Mesenchymal stem cell (in vitro differentiated cells and primary cell): ENCODE data around the gene MCEE.

Source experiments
- DNase-seq: peaks from one replicate; pipeline ENCODE4 v3.0.0-alpha.2; 2013
- H2AFZ ChIP-seq: one replicate; pipeline ENCODE4 v1.6.1; 2013; ENCODE audit warnings: low read depth, mild to moderate bottlenecking, control low read depth, inconsistent platforms, low read length, moderate library complexity
- H2AK5ac ChIP-seq: 2 replicates; pipeline ENCODE4 v1.6.1; 2013; ENCODE audit warnings: low read length, moderate library complexity, mild to moderate bottlenecking, inconsistent platforms; ENCODE audit not compliant: severe bottlenecking
- H2BK120ac ChIP-seq: one replicate; pipeline ENCODE4 v1.6.1; 2013; ENCODE audit warnings: low read depth, mild to moderate bottlenecking, inconsistent platforms, low read length, moderate library complexity
- H2BK12ac ChIP-seq, 2 experiments: one replicate each; pipeline ENCODE4 v1.6.1; 2013; ENCODE audit warnings: inconsistent platforms in 2 of 2, low read length in 2 of 2, mild to moderate bottlenecking in 2 of 2, moderate library complexity in 2 of 2, control low read depth in 1 of 2
- H2BK15ac ChIP-seq: one replicate; pipeline ENCODE4 v1.6.1; 2013; ENCODE audit warnings: mild to moderate bottlenecking, low read depth, inconsistent platforms; ENCODE audit not compliant: poor library complexity, severe bottlenecking
- H2BK5ac ChIP-seq: 2 replicates; pipeline ENCODE4 v1.6.1; 2013; ENCODE audit warnings: low read depth, mild to moderate bottlenecking, low read length, control low read depth, inconsistent platforms; ENCODE audit not compliant: poor library complexity, severe bottlenecking
- H3K14ac ChIP-seq, 2 experiments: one replicate each; pipeline ENCODE4 v1.6.1; 2013; ENCODE audit warnings: inconsistent platforms in 2 of 2, low read length in 2 of 2, control low read depth in 1 of 2, mild to moderate bottlenecking in 1 of 2, moderate library complexity in 1 of 2
- H3K18ac ChIP-seq, 2 experiments: one replicate each; pipeline ENCODE4 v1.6.1; 2013; ENCODE audit warnings: inconsistent platforms in 2 of 2, low read length in 2 of 2, control low read depth in 1 of 2, low read depth in 1 of 2, mild to moderate bottlenecking in 1 of 2
- H3K23ac ChIP-seq, 2 experiments: one replicate each; pipeline ENCODE4 v1.6.1; 2013; ENCODE audit warnings: inconsistent platforms in 2 of 2, low read length in 2 of 2, mild to moderate bottlenecking in 2 of 2, moderate library complexity in 2 of 2, control low read depth in 1 of 2
- H3K27ac ChIP-seq: 2 replicates; pipeline ENCODE4 v1.5.1; 2013; ENCODE audit warnings: mild to moderate bottlenecking, moderate library complexity, low read length, control low read depth, inconsistent platforms; ENCODE audit not compliant: poor library complexity, severe bottlenecking
- H3K27me3 ChIP-seq, 2 experiments: 2 replicates each; pipeline versions ENCODE4 v1.6.1 to v1.7.0; 2013; ENCODE audit warnings: low read length in 2 of 2, mild to moderate bottlenecking in 2 of 2, moderate library complexity in 2 of 2, control low read depth in 1 of 2, inconsistent platforms in 1 of 2; ENCODE audit not compliant: control insufficient read depth in 1 of 2, insufficient read depth in 1 of 2
- H3K36me3 ChIP-seq, 2 experiments: 2 replicates each; pipeline versions ENCODE4 v1.6.1 to v1.7.0; 2013; ENCODE audit warnings: low read length in 2 of 2, control low read depth in 1 of 2, inconsistent platforms in 1 of 2, low read depth in 1 of 2, mild to moderate bottlenecking in 1 of 2; ENCODE audit not compliant: insufficient read depth in 2 of 2, control insufficient read depth in 1 of 2
- H3K4ac ChIP-seq, 2 experiments: one replicate each; pipeline ENCODE4 v1.6.1; 2013; ENCODE audit warnings: inconsistent platforms in 2 of 2, low read length in 2 of 2, mild to moderate bottlenecking in 2 of 2, moderate library complexity in 2 of 2, control low read depth in 1 of 2, low read depth in 1 of 2
- H3K4me1 ChIP-seq: 2 replicates; pipeline ENCODE4 v1.6.1; 2013; ENCODE audit warnings: low read depth, low read length, control low read depth; ENCODE audit not compliant: control insufficient read depth, insufficient read depth
- H3K4me2 ChIP-seq: 2 replicates; pipeline ENCODE4 v1.6.1; 2013; ENCODE audit warnings: low read length, mild to moderate bottlenecking, inconsistent platforms; ENCODE audit not compliant: poor library complexity, severe bottlenecking
- H3K4me3 ChIP-seq, 2 experiments: 2 replicates each; pipeline versions ENCODE4 v1.5.1 to v1.7.0; 2013; ENCODE audit warnings: low read length in 2 of 2, mild to moderate bottlenecking in 2 of 2, control low read depth in 1 of 2, low read depth in 1 of 2; ENCODE audit not compliant: insufficient read depth in 1 of 2
- H3K79me1 ChIP-seq: replicated peaks from 2 replicates; pipeline ENCODE4 v1.6.1; 2013; ENCODE audit warnings: mild to moderate bottlenecking, control low read depth, low read length, inconsistent platforms; ENCODE audit not compliant: poor library complexity, severe bottlenecking
- H3K9ac ChIP-seq: 2 replicates; pipeline ENCODE4 v1.7.0; 2013; ENCODE audit warnings: mild to moderate bottlenecking, low read length, moderate library complexity
- H3K9me3 ChIP-seq: 2 replicates; pipeline ENCODE4 v1.7.0; 2013; ENCODE audit warnings: mild to moderate bottlenecking, low read length; ENCODE audit not compliant: control insufficient read depth
- H4K8ac ChIP-seq: one replicate; pipeline ENCODE4 v1.6.1; 2013; ENCODE audit warnings: inconsistent platforms, mild to moderate bottlenecking, low read length, moderate library complexity
- H4K91ac ChIP-seq: one replicate; pipeline ENCODE4 v1.6.1; 2013; ENCODE audit warnings: mild to moderate bottlenecking, low read length, inconsistent platforms
- WGBS: methylation state at CpG from one replicate; pipeline ENCODE4 v1.1.7; 2013; ENCODE audit warnings: mixed read lengths; 5-methylcytosine and 5-hydroxymethylcytosine counted together

The MCEE gene

DNA sequence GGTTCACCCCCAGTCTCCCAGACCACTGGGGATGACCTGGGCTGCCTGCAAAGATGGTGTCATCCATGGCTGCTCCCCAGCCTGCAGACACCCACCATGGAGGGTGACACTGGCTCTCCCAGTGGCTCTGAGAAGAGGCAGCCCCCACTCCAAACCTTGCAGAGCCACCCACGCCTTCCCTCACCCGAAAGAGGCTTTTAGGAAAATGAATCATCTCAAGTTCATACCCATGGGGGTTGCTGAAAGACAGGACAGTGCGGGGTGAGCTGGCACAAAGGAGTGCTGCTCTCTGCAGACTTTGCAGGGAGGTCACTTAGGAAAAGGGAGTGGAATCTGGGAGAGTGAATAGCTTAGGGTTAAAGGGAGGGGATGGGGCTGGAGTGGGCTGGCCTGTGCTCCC, 36.8 kb upstream of the MCEE start:
- H2BK5ac ChIP-seq = no peak overlapping the region
- H3K27me3 ChIP-seq = peaks cover 6 to 17% of the 10 kb centered on the region in 2 experiments
- H2AK5ac ChIP-seq = no peak overlapping the region
- no peak for DNase-seq
- no peak overlapping the region for H3K4ac ChIP-seq
- no peak overlapping the region for H3K4me3 ChIP-seq
- no peak overlapping the region for H3K27ac ChIP-seq
- no peaks in the 10 kb centered on the region for H3K9me3 ChIP-seq
- H3K14ac ChIP-seq = no peak overlapping the region
- H3K9ac ChIP-seq = no peak overlapping the region
- no peak overlapping the region for H4K91ac ChIP-seq
- no peaks in the 10 kb centered on the region for H3K4me1 ChIP-seq
- H4K8ac ChIP-seq = no peak overlapping the region
- no peak overlapping the region for H3K18ac ChIP-seq
- H3K79me1 ChIP-seq = no peaks in the 10 kb centered on the region
- no peak overlapping the region for H2BK120ac ChIP-seq
- WGBS = 63% methylated on average over 3 of the region's 3 CpGs
- no peak overlapping the region for H3K4me2 ChIP-seq
- H2BK15ac ChIP-seq = no peak overlapping the region
- no peak overlapping the region for H2AFZ ChIP-seq
- no peak overlapping the region for H2BK12ac ChIP-seq
- H3K36me3 ChIP-seq = no peaks in the 10 kb centered on the region
- H3K23ac ChIP-seq = no peak overlapping the region

DNA sequence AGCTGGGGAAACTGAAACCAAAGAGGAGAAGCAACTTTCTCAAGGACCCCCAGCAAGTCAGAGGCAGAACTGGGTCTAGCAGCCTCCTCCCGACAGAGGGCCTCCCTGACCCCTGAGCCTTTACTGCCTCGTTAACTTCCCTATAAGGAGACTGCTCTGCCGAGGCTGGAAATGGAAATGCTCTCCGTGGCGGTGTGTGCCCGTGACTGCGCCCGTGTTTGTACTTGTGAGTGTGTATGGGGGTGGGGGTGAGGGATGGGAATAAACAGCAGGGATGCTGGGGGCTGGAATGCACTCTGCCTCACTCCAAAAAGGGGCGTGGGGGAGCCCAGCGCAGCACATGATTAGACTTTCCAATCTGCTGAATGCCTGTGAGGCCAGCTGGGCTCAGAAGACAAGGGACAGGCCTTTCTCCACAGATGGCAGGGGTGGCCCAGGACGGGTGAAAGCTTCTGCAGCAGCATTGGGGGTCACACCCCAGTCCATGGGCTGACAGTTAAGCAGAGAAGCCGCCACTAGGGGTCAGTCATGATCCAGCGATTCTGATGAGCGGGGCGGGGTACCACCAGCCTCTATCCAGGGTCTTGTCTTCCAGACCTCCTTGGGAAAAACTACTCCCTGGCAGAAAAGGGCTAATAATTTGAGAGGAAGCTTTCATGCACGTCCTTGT, 27.2 kb upstream of the MCEE start:
- Histone ChIP-seq H4K8ac (no peak overlapping the region), H3K4me1 (peaks cover 7% of the 10 kb centered on the region), H3K4me3 (peak overlapping the region in 1 of 2 experiments; percentile 76), H3K79me1 (no peaks in the 10 kb centered on the region), H2AFZ (peak overlapping the region; percentile 39), H2BK12ac (no peak overlapping the region), H2BK120ac (no peak overlapping the region), H3K27ac (no peak overlapping the region), H3K18ac (no peak overlapping the region), H3K9ac (peak overlapping the region; percentile 59), H3K9me3 (no peaks in the 10 kb centered on the region), H3K4me2 (no peak overlapping the region), H2BK15ac (no peak overlapping the region), H4K91ac (no peak overlapping the region), H2AK5ac (no peak overlapping the region), H3K23ac (no peak overlapping the region), H2BK5ac (no peak overlapping the region), H3K27me3 (peaks cover 33 to 38% of the 10 kb centered on the region in 2 experiments), H3K4ac (no peak overlapping the region), H3K14ac (peak overlapping the region in 1 of 2 experiments; percentile 76), H3K36me3 (no peaks in the 10 kb centered on the region)
- 22% methylated on average over 16 of the region's 16 CpGs for WGBS
- peak; percentile 28 for DNase-seq

DNA sequence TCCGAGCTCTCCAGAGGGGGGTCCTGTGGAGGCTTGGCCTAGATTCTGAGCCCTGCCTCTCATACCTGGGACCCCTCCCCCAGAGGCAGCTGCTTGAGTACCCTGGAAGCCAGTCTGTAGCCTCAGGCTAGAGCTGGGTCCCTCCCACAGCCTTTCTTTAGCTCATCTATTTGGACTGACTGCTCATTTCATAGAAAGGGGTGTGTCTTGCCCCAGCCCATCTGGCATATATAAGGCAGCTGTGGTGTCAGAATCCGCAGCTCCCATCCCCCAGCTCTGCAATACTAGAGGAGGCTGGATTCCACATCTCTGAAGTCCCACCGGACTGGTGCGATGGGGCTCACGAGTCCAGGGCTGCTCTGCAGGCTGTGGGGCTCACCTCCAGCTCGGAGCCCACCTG, 26.5 kb upstream of the MCEE start:
- peaks cover 33 to 38% of the 10 kb centered on the region in 2 experiments for H3K27me3 ChIP-seq
- WGBS = 74% methylated on average over 6 of the region's 6 CpGs
- no peaks in the 10 kb centered on the region for H3K36me3 ChIP-seq

DNA sequence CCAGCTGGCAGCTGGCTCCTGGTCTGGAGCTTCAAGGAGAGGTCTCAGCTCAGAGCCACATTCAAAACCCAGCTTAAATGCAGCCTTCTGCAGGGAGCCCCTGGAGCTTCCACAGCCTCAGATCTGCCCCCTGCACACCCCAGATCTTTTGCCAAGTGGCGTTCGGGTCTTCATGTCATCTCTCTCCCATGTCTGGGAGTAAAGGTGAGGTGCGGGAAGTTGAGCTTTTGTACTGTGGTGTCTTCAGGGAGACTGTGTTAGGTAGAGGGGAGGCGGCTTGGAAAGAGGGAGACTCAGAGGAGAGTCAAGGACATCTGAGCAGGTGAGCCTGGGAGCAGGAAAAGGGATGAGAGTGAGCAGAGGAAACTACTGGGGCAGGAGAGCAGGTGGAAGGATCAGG, 25.8 kb upstream of the MCEE start:
- no peak overlapping the region for H3K27ac ChIP-seq
- no peaks in the 10 kb centered on the region for H3K79me1 ChIP-seq
- peaks cover 7% of the 10 kb centered on the region for H3K4me1 ChIP-seq
- no peak overlapping the region for H3K4me3 ChIP-seq
- H2BK120ac ChIP-seq = no peak overlapping the region
- WGBS = 77% methylated on average over 4 of the region's 4 CpGs
- H3K14ac ChIP-seq = no peak overlapping the region
- H4K91ac ChIP-seq = no peak overlapping the region
- DNase-seq = no peak
- no peak overlapping the region for H3K9ac ChIP-seq
- no peak overlapping the region for H2BK5ac ChIP-seq
- H3K9me3 ChIP-seq = no peaks in the 10 kb centered on the region
- H2AK5ac ChIP-seq = no peak overlapping the region
- peaks cover 33 to 38% of the 10 kb centered on the region in 2 experiments for H3K27me3 ChIP-seq
- H3K4me2 ChIP-seq = no peak overlapping the region
- no peak overlapping the region for H2BK12ac ChIP-seq
- no peak overlapping the region for H3K4ac ChIP-seq
- H3K18ac ChIP-seq = no peak overlapping the region
- peaks cover under 1 to 2% of the 10 kb centered on the region in 2 experiments for H3K36me3 ChIP-seq
- no peak overlapping the region for H4K8ac ChIP-seq
- no peak overlapping the region for H2AFZ ChIP-seq
- H3K23ac ChIP-seq = no peak overlapping the region
- no peak overlapping the region for H2BK15ac ChIP-seq

More for the DNA sequence above, 26.5 kb upstream of the MCEE start:
- Histone ChIP-seq H3K4me1 (peaks cover 7% of the 10 kb centered on the region), H4K91ac (no peak overlapping the region), H2BK5ac (no peak overlapping the region), H3K79me1 (no peaks in the 10 kb centered on the region), H3K9me3 (no peaks in the 10 kb centered on the region), H3K14ac (no peak overlapping the region), H3K18ac (no peak overlapping the region), H3K4ac (no peak overlapping the region), H3K4me3 (peak overlapping the region in 1 of 2 experiments; percentile 76), H3K27ac (no peak overlapping the region), H2AK5ac (no peak overlapping the region), H2BK12ac (no peak overlapping the region), H2BK15ac (no peak overlapping the region), H2AFZ (no peak overlapping the region), H2BK120ac (no peak overlapping the region), H3K4me2 (no peak overlapping the region), H3K9ac (peak overlapping the region; percentile 59), H3K23ac (no peak overlapping the region), H4K8ac (no peak overlapping the region)
- DNase-seq = peak; percentile 2
